Measurements from ENCODE around the gene DYNC2LI1.

DYNC2LI1 gene

DNA sequence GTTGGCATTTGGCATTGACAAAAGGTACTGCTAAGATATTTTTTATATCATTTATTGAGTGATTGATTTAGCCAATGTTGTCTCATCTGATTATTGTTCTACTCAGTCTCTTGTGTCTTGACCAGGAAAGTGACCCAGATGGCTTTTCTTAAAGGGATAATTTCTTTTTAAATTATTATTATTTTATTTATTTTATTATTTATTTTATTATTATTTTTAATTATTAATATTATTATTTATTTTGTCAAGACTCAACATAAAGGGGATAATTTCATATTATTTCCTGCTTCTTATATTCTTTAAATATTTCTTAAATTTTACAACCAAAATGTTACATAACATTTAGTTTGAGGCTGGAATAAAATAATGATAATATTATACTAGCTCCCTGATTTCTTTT is 27.1 kb downstream of the DYNC2LI1 start:
- Histone ChIP-seq H3K9me3 (ENCODE audit: control insufficient read depth, low read length) (no peaks in the 10 kb centered on the region), H3K9ac (ENCODE audit: low read length) (no peak overlapping the region), H3K27me3 (ENCODE audit: control insufficient read depth, insufficient read depth, low read length) (no peaks in the 10 kb centered on the region), H3K36me3 (ENCODE audit: control insufficient read depth, insufficient read depth, low read length) (no peaks in the 10 kb centered on the region), H3K4me3 (ENCODE audit: low read length) (no peak overlapping the region), H3K4me1 (ENCODE audit: control insufficient read depth, insufficient read depth, low read length) (peaks cover under 1% of the 10 kb centered on the region)

DNA sequence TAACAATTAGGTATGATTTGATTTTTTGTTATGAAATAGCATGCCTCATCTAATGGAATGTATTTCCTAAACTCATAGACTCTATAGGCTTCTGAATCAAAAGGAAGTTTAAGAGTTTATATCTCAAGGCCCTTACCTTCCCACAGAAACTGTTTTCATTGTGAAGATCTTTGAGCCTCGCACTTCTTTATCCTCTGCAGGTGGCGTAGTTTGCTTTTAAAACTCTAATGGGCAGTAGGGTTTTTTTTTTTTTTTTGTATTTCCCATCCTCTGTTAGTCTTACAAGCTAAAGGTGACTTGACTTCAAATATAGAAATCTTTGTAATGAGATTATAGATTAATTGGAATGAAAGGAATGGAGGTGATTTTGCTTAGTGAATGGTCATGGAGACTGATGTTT is 28.3 kb downstream of the DYNC2LI1 start:
- no peaks in the 10 kb centered on the region for H3K36me3 ChIP-seq (ENCODE audit: control insufficient read depth, insufficient read depth, low read length)
- no peaks in the 10 kb centered on the region for H3K27me3 ChIP-seq (ENCODE audit: control insufficient read depth, insufficient read depth, low read length)
- H3K4me3 ChIP-seq (ENCODE audit: low read length), result no peak overlapping the region

DNA sequence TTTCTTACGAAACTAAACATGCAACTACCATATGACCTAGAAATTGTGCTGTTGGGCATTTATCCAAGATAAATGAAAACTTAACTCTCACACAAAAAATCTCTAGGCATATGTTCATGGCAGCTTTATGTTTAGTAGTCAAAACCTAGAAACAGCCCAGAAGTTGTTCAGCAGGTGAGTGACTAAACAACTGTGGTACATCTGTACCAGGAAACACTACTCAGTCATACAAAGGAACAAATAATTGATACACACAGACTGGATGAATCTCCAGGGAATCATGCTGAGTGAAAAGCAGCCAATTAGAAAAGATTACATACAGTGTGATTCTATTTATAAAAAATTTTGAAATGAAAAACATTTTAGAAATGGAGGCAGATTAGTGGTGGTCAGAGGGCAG is 29.3 kb downstream of the DYNC2LI1 start:
- no peak overlapping the region for H3K9ac ChIP-seq (ENCODE audit: low read length)
- no peak overlapping the region for H3K4me3 ChIP-seq (ENCODE audit: low read length)
- H3K4me1 ChIP-seq (ENCODE audit: control insufficient read depth, insufficient read depth, low read length), result peaks cover 10% of the 10 kb centered on the region
- no peaks in the 10 kb centered on the region for H3K27me3 ChIP-seq (ENCODE audit: control insufficient read depth, insufficient read depth, low read length)
- no peaks in the 10 kb centered on the region for H3K9me3 ChIP-seq (ENCODE audit: control insufficient read depth, low read length)
- H3K36me3 ChIP-seq (ENCODE audit: control insufficient read depth, insufficient read depth, low read length), result no peaks in the 10 kb centered on the region

More for the DNA sequence above, 28.3 kb downstream of the DYNC2LI1 start:
- H3K9me3 ChIP-seq (ENCODE audit: control insufficient read depth, low read length), result no peaks in the 10 kb centered on the region
- H3K4me1 ChIP-seq (ENCODE audit: control insufficient read depth, insufficient read depth, low read length), result peaks cover 4% of the 10 kb centered on the region
- no peak overlapping the region for H3K9ac ChIP-seq (ENCODE audit: low read length)

DNA sequence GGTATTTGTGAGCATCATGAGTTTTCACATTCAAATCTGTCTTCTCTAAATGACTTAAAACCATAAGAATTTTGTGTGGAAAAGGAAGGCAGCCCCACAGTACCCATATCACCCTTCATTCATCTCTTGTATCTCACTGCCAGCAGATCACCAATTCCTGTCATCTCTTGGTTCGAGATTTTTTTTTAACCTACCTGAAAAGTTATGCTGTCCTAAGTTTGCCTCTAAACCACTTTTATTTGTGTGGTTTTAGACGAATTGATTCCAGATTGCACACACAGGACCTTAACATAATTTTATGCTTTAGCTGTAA is 32.8 kb downstream of the DYNC2LI1 start:
- Histone ChIP-seq H3K9ac (ENCODE audit: low read length) (no peak overlapping the region), H3K4me1 (ENCODE audit: control insufficient read depth, insufficient read depth, low read length) (peaks cover 14% of the 10 kb centered on the region), H3K27me3 (ENCODE audit: control insufficient read depth, insufficient read depth, low read length) (no peaks in the 10 kb centered on the region), H3K36me3 (ENCODE audit: control insufficient read depth, insufficient read depth, low read length) (no peaks in the 10 kb centered on the region), H3K4me3 (ENCODE audit: low read length) (no peak overlapping the region), H3K9me3 (ENCODE audit: control insufficient read depth, low read length) (no peaks in the 10 kb centered on the region)

DNA sequence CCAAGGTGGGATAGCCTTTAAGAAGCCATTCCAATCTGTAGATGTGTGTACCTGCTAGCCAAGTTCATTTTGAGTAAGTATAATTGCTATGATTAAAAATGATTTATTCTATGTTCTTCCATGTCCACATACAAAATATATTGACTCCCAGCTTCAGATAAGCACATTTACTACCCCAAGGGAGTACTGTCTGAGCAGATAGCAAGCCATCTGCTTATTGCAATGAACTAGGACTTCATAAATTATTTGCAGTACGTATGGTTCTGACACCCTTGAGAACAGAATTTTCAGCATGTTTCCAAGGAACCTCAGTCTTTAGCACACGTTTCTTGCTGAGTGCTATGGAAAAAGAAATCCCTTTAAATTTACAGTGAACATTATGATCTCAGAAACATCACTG is 36.6 kb downstream of the DYNC2LI1 start:
- H3K9me3 ChIP-seq (ENCODE audit: control insufficient read depth, low read length), result no peaks in the 10 kb centered on the region
- no peaks in the 10 kb centered on the region for H3K36me3 ChIP-seq (ENCODE audit: control insufficient read depth, insufficient read depth, low read length)
- no peaks in the 10 kb centered on the region for H3K27me3 ChIP-seq (ENCODE audit: control insufficient read depth, insufficient read depth, low read length)
- no peak overlapping the region for H3K9ac ChIP-seq (ENCODE audit: low read length)
- no peak overlapping the region for H3K4me3 ChIP-seq (ENCODE audit: low read length)
- H3K4me1 ChIP-seq (ENCODE audit: control insufficient read depth, insufficient read depth, low read length), result peaks cover 14% of the 10 kb centered on the region

DNA sequence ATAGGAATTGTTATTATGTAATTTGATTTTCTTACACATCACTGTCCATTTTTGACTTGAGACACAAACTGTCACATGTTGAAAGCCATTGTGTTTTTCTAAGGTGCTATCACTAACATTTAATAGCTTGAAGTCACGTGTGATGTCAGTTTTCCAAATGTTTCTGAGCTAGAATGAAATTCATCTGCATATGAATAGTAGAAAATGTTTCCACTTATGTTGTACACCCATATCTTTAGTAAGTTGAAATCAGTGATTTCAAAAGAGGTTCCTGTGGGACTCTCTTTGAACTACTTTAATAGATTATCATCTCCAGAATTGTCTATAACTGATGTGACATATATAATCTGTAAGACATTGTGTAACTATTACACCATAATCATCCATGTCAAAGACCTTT is 37.0 kb downstream of the DYNC2LI1 start:
- no peaks in the 10 kb centered on the region for H3K36me3 ChIP-seq (ENCODE audit: control insufficient read depth, insufficient read depth, low read length)
- no peaks in the 10 kb centered on the region for H3K9me3 ChIP-seq (ENCODE audit: control insufficient read depth, low read length)
- H3K9ac ChIP-seq (ENCODE audit: low read length), result no peak overlapping the region
- H3K27me3 ChIP-seq (ENCODE audit: control insufficient read depth, insufficient read depth, low read length), result no peaks in the 10 kb centered on the region
- no peak overlapping the region for H3K4me3 ChIP-seq (ENCODE audit: low read length)
- H3K4me1 ChIP-seq (ENCODE audit: control insufficient read depth, insufficient read depth, low read length), result peaks cover 14% of the 10 kb centered on the region

DNA sequence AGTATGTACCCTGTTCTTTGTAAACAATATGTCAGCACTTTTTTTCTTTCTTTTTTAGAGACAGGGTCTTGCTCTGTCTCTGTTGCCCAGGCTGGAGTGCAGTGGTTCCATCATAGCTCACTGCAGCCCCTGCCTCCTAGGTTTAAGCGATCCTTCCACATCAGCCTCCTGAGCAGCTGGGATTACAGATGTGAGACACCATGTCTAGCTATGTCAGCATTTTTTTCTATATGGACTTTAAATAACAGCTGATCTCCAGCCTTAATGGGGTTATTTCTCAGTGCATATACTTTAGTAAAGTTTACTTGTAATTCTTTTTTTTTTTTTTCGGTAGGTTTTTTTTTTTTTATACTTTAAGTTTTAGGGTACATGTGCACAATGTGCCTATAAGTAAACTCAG is 38.2 kb downstream of the DYNC2LI1 start:
- no peak overlapping the region for H3K9ac ChIP-seq (ENCODE audit: low read length)
- H3K27me3 ChIP-seq (ENCODE audit: control insufficient read depth, insufficient read depth, low read length), result no peaks in the 10 kb centered on the region
- no peak overlapping the region for H3K4me3 ChIP-seq (ENCODE audit: low read length)
- H3K9me3 ChIP-seq (ENCODE audit: control insufficient read depth, low read length), result no peaks in the 10 kb centered on the region
- H3K36me3 ChIP-seq (ENCODE audit: control insufficient read depth, insufficient read depth, low read length), result no peaks in the 10 kb centered on the region
- peaks cover 10% of the 10 kb centered on the region for H3K4me1 ChIP-seq (ENCODE audit: control insufficient read depth, insufficient read depth, low read length)

DNA sequence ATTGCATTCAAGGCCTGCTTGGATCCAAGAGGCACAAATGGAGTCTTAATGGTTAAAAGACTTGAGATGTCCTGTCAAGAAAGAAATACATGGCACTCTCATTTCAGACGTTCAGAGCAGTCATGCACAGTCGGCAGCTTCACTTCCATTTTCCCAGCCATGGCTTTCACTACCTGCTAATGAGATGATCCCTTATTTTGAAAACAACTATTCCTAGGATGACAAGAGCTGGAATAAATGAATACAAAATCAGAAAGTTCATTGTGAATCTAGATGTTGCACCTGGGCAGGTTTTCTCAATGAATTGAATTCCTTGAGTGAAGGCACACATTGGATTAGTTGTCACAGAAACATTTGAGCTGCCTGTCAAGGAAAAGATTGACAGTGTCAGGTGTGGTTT is 39.1 kb downstream of the DYNC2LI1 start:
- H3K4me1 ChIP-seq (ENCODE audit: control insufficient read depth, insufficient read depth, low read length), result peaks cover 6% of the 10 kb centered on the region
- no peaks in the 10 kb centered on the region for H3K27me3 ChIP-seq (ENCODE audit: control insufficient read depth, insufficient read depth, low read length)
- H3K9ac ChIP-seq (ENCODE audit: low read length), result no peak overlapping the region
- no peaks in the 10 kb centered on the region for H3K9me3 ChIP-seq (ENCODE audit: control insufficient read depth, low read length)
- no peaks in the 10 kb centered on the region for H3K36me3 ChIP-seq (ENCODE audit: control insufficient read depth, insufficient read depth, low read length)
- H3K4me3 ChIP-seq (ENCODE audit: low read length), result no peak overlapping the region

DNA sequence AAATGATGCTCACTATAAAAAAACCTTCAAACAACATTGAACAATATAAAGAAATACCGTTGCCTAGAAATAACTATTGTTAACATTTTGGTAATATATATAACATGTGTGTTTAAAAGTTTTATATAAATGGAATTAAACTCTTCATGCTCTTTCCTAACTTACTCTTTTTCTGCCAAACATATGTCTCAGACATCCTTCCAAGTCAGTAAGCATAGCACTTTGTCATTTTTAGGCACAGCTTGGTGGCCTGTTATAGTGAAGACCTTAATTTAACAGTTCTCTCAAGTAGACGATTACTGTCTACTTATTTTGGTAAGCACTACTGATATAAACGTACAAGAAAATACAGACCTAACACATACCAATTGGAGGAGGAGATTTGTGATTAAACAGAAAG is 40.9 kb downstream of the DYNC2LI1 start:
- Histone ChIP-seq H3K9me3 (ENCODE audit: control insufficient read depth, low read length) (no peaks in the 10 kb centered on the region), H3K27me3 (ENCODE audit: control insufficient read depth, insufficient read depth, low read length) (no peaks in the 10 kb centered on the region), H3K9ac (ENCODE audit: low read length) (no peak overlapping the region), H3K4me1 (ENCODE audit: control insufficient read depth, insufficient read depth, low read length) (peaks cover 13% of the 10 kb centered on the region), H3K4me3 (ENCODE audit: low read length) (no peak overlapping the region), H3K36me3 (ENCODE audit: control insufficient read depth, insufficient read depth, low read length) (no peaks in the 10 kb centered on the region)

DNA sequence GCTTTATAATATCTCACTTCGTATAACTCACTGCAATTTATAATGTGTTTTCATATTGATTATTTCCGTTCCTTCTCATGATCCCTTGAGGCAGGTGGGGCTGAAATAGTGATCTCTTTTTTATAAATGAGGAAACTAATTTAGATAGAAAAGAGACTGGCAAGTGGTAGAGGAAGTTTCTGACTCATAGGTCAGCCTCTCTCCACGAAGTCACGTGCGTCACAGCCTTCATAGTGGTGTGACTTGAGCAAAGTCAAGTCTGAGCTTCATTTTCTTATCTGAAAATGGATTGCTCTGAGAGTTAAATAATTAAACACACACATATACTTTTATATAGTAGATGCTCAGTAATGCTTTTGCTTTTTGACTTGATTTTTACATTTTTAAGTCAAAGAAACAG is 44.9 kb downstream of the DYNC2LI1 start:
- Histone ChIP-seq H3K9ac (ENCODE audit: low read length) (no peak overlapping the region), H3K27me3 (ENCODE audit: control insufficient read depth, insufficient read depth, low read length) (peaks cover 4% of the 10 kb centered on the region), H3K9me3 (ENCODE audit: control insufficient read depth, low read length) (no peaks in the 10 kb centered on the region), H3K4me1 (ENCODE audit: control insufficient read depth, insufficient read depth, low read length) (peaks cover 19% of the 10 kb centered on the region), H3K36me3 (ENCODE audit: control insufficient read depth, insufficient read depth, low read length) (no peaks in the 10 kb centered on the region), H3K4me3 (ENCODE audit: low read length) (no peak overlapping the region)

DNA sequence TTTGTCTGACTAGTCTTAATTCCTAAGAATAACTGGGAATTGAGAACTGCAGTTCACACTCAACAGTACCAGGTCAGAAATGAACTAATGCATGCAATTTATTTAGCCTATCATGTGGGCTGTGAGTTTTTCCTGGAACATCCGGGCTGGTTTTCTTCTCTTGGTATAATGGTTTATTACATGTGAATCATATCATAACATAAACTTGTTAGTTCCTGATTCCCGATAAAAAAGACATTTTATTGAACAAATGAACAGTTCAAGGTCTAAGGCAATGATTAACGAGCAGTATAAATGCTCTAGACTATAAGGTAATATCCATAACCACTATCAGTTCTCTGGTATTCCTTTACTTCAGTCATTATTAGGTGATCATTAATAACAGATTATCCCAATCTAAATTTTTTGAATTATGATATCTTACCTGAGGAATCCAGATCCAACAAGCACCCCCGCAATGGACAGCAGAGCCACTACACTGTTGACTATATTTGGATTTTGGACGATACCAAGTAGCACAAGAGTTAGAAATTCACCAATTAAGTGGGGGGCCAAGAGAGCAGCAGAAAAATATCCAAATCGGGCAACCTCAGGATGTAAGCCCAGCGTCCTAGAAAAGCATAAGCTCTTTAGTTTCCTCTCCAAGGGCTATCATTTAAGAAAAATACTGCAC is 45.8 kb downstream of the DYNC2LI1 start:
- Histone ChIP-seq H3K36me3 (ENCODE audit: control insufficient read depth, insufficient read depth, low read length) (no peaks in the 10 kb centered on the region), H3K4me3 (ENCODE audit: low read length) (no peak overlapping the region), H3K9ac (ENCODE audit: low read length) (no peak overlapping the region), H3K27me3 (ENCODE audit: control insufficient read depth, insufficient read depth, low read length) (peaks cover 4% of the 10 kb centered on the region), H3K9me3 (ENCODE audit: control insufficient read depth, low read length) (no peaks in the 10 kb centered on the region), H3K4me1 (ENCODE audit: control insufficient read depth, insufficient read depth, low read length) (peaks cover 19% of the 10 kb centered on the region)

DNA sequence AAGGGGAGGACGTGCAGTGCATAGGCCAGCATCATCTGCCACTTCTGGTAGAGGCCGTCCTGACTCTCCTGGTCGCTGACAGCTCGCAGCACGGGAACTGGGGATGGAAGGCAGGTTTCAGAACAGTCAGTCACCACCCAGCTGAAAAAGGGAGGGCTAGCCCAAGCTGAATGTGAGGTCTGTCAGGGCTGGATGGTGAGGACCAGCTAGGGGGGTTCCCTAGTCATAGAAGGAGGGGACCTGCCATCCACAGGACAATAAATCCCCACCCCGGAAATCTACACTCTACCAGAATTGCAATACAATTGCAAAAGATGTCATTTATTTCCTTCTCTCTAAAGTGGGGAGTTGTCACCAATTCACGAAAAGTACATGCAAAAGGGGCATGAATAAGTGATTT is 49.0 kb downstream of the DYNC2LI1 start:
- H3K27me3 ChIP-seq (ENCODE audit: control insufficient read depth, insufficient read depth, low read length), result peaks cover 4% of the 10 kb centered on the region
- no peaks in the 10 kb centered on the region for H3K36me3 ChIP-seq (ENCODE audit: control insufficient read depth, insufficient read depth, low read length)
- H3K9ac ChIP-seq (ENCODE audit: low read length), result no peak overlapping the region
- H3K4me1 ChIP-seq (ENCODE audit: control insufficient read depth, insufficient read depth, low read length), result peaks cover 24% of the 10 kb centered on the region
- H3K4me3 ChIP-seq (ENCODE audit: low read length), result no peak overlapping the region
- no peaks in the 10 kb centered on the region for H3K9me3 ChIP-seq (ENCODE audit: control insufficient read depth, low read length)

DNA sequence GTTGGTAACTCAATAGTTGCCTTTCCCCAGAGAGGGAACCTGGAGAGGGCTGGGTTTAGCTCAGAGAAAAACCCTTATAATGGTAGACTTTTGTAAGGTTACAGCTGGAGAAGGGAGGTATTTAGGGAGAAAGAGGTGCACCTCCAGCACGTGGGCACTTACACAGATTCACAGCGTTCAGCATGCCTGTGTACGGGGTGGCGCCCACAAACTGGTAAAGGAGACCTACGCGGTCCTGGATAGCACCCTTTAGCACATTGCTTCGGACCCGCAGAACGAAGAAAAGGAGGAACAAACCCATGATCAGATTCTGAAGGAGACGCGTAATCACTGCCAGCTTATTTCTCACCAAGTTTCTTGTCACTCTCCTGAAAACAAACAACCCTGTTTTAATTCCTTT is 49.9 kb downstream of the DYNC2LI1 start:
- peaks cover 4% of the 10 kb centered on the region for H3K27me3 ChIP-seq (ENCODE audit: control insufficient read depth, insufficient read depth, low read length)
- no peak overlapping the region for H3K4me3 ChIP-seq (ENCODE audit: low read length)
- H3K9ac ChIP-seq (ENCODE audit: low read length), result no peak overlapping the region
- peaks cover 19% of the 10 kb centered on the region for H3K4me1 ChIP-seq (ENCODE audit: control insufficient read depth, insufficient read depth, low read length)
- no peaks in the 10 kb centered on the region for H3K9me3 ChIP-seq (ENCODE audit: control insufficient read depth, low read length)
- H3K36me3 ChIP-seq (ENCODE audit: control insufficient read depth, insufficient read depth, low read length), result no peaks in the 10 kb centered on the region

Measured in mucosa of stomach (tissue), 1 donor.